Heart right ventricle (tissue), 16 donors: ENCODE results near the gene KLHL13. TPM values are rescaled to one million over a fixed set of nuclear protein-coding genes. Genes with fewer than 3 reads are reported as not detected.

ENCODE experiments used
- ATAC-seq, 8 donors: fragments of 200-7000 bp; cut with Tn5 transposase; one replicate each; pipeline ENCODE4 v1.9.1; 2020; ENCODE audit warnings: mild to moderate bottlenecking in 8 of 8, moderate library complexity in 8 of 8, moderate number of reproducible peaks in 1 of 8
- DNase-seq, 2 donors: peaks; one replicate each; pipeline ENCODE4 v3.0.0-alpha.2; 2020
- H3K27ac ChIP-seq, 10 donors: fragments of 200-600 bp; sonication (generic) in 2 of 10; one replicate each; pipeline versions ENCODE4 v1.5.0 to v1.8.0; 2020 to 2022; ENCODE audit warnings: mild to moderate bottlenecking in 3 of 10
- H3K27me3 ChIP-seq, 7 donors: fragments of 200-600 bp; one replicate each; pipeline ENCODE4 v1.8.0; 2021 to 2022; ENCODE audit warnings: mild to moderate bottlenecking in 2 of 7
- H3K36me3 ChIP-seq, 9 donors: fragments of 200-600 bp; sonication (generic) in 1 of 9; one replicate each; pipeline versions ENCODE4 v1.5.0 to v1.8.0; 2020 to 2022; ENCODE audit warnings: mild to moderate bottlenecking in 2 of 9
- H3K4me1 ChIP-seq, 9 donors: fragments of 200-600 bp; sonication (generic) in 1 of 9; one replicate each; pipeline versions ENCODE4 v1.5.0 to v1.8.0; 2020 to 2022; ENCODE audit warnings: mild to moderate bottlenecking in 4 of 9
- H3K4me3 ChIP-seq, 10 donors: fragments of 200-600 bp; sonication (generic) in 2 of 10; one replicate each; pipeline versions ENCODE4 v1.5.0 to v1.8.0; 2020 to 2022; ENCODE audit warnings: mild to moderate bottlenecking in 7 of 10, moderate library complexity in 2 of 10
- H3K9me3 ChIP-seq, 11 donors: fragments of 200-600 bp in 10 of 11; sonication (generic) in 2 of 11; one replicate each; pipeline versions ENCODE4 v1.5.0 to v1.8.0; 2013 to 2022; ENCODE audit warnings: mild to moderate bottlenecking in 2 of 11, control low read depth in 1 of 11, moderate library complexity in 1 of 11
- WGBS, 2 donors: extraction: QIAGEN DNeasy Blood & Tissue Kit; methylation state at CpG; one replicate each; pipeline ENCODE4 v1.1.7; 2013; ENCODE audit warnings: inconsistent platforms in 1 of 2; 5-methylcytosine and 5-hydroxymethylcytosine counted together
- intact Hi-C, 10 donors: fragments of 100-400 bp; cut with DNase I; formaldehyde crosslinking; loops; one replicate each; pipeline versions ENCODE4 v1.11.1 to v1.14.2; 2022
- polyA plus RNA-seq, 2 donors: library from polyadenylated mRNA; stranded (reverse); fragments of 200-250 nt; gene quantifications; one replicate each; pipeline ENCODE4 v1.2.3, GENCODE V29; 2013
- total RNA-seq, 10 donors: library from RNA; stranded (reverse); fragmentation: NEBNext Ultra II Directional in 3 of 10; extraction: Animal tissue kit (Norgen Biotek cat#: 25700) in 3 of 10; gene quantifications; one replicate each; pipeline versions ENCODE4 v1.2.1 to v1.2.4, GENCODE V29; 2021 to 2023
- TF ChIP-seq, protein P1 (sequence below), 9 donors: fragments of 200-600 bp; sonication (generic) in 2 of 9; IDR thresholded peaks; one replicate each; pipeline versions ENCODE4 v1.5.0 to v1.8.0; 2021 to 2022; ENCODE audit warnings: antibody characterized with exemption in 9 of 9, mild to moderate bottlenecking in 5 of 9, moderate library complexity in 1 of 9
- donor health status: Arrhythmogenic right ventricular cardiomyopathy.
- donor health status: ischemic (EF 13 %, LVEDD 7.1; RV severe dilation, severe dysfunction).
- donor health status: healthy with polysubstance abuse.
- donor health status: DM: no; HTN: yes; CAD: no.
- donor health status: DM: no; HTN: no; CAD: no.
- donor health status: ischemic (EF 25% LVEDD 6.9; RV normal size, moderate dysfunction).
- donor health status: ischemic (EF 25% LVEDD 5.7; RV mildly dilated, moderate dysfunction).
- donor health status: healthy.
- donor health status: DM: yes; HTN: yes; CAD: no.
- donor health status: Ischemic cardiomyopathy.
- donor health status: ischemic (EF 35%, LVEDD 5.7; RV mildly dilated, moderate dysfunction).
- donor health status: nonischemic (EF 11% LVEDD 7.7; RV severe dilation, severe dysfunction).
- donor health status: DM: yes; HTN: yes; CAD: no.
- donor health status: PGD.
- donor health status: ischemic (EF 29% LVEDD 5.4; RV normal size, mild dysfunction).
- donor health status: nonischemic (EF 23%, LVEDD 6.1; RV moderate dilation, normal function).

Gene KLHL13
- total and polyA plus RNA-seq, 12 donors, result 2.0 to 18.9 (median 10.1) TPM

GRCh38 chrX:117996408-117996807, 120.2 kb downstream of the KLHL13 start:
- intact Hi-C loops, result loop anchor here in 6 of 10 donors (5.0 to 10.0 kb wide), 2 partner anchors 228 to 231 kb away; no protein-coding TSS in a partner anchor
- H3K27ac ChIP-seq, result no peak overlapping the region
- no peaks in the 10 kb centered on the region for H3K36me3 ChIP-seq
- TF ChIP-seq, protein P1, sequence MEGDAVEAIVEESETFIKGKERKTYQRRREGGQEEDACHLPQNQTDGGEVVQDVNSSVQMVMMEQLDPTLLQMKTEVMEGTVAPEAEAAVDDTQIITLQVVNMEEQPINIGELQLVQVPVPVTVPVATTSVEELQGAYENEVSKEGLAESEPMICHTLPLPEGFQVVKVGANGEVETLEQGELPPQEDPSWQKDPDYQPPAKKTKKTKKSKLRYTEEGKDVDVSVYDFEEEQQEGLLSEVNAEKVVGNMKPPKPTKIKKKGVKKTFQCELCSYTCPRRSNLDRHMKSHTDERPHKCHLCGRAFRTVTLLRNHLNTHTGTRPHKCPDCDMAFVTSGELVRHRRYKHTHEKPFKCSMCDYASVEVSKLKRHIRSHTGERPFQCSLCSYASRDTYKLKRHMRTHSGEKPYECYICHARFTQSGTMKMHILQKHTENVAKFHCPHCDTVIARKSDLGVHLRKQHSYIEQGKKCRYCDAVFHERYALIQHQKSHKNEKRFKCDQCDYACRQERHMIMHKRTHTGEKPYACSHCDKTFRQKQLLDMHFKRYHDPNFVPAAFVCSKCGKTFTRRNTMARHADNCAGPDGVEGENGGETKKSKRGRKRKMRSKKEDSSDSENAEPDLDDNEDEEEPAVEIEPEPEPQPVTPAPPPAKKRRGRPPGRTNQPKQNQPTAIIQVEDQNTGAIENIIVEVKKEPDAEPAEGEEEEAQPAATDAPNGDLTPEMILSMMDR (IDR thresholded peaks at IDR 0.05), result no peak
- no peaks in the 10 kb centered on the region for H3K27me3 ChIP-seq
- DNase-seq (no peak), ATAC-seq (no peak)
- no peak overlapping the region for H3K4me3 ChIP-seq
- H3K9me3 ChIP-seq, result no peaks in the 10 kb centered on the region
- peaks cover 0 to 3% (median 0%) of the 10 kb centered on the region in 9 donors for H3K4me1 ChIP-seq
- WGBS, 2 donors, result 78 to 82% methylated on average over 4 of the region's 4 CpGs

- DNase-seq, result no peak
- no peaks in the 10 kb centered on the region for H3K27me3 ChIP-seq
- intact Hi-C loops, result loop anchor here in 6 of 10 donors (5.0 to 10.0 kb wide), 2 partner anchors 229 to 232 kb away; no protein-coding TSS in a partner anchor
- H3K4me1 ChIP-seq, result peaks cover 0 to 3% (median 0%) of the 10 kb centered on the region in 9 donors
- ATAC-seq, result no peak
- H3K27ac ChIP-seq, result no peak overlapping the region
- H3K36me3 ChIP-seq, result no peaks in the 10 kb centered on the region
- TF ChIP-seq, protein P1 (IDR thresholded peaks at IDR 0.05), result no peak
- no peaks in the 10 kb centered on the region for H3K9me3 ChIP-seq
- 94 to 100% methylated on average over 1 of the region's 1 CpG for WGBS, 2 donors
- no peak overlapping the region for H3K4me3 ChIP-seq
Measured at GRCh38 chrX:117995378-117995777, 121.2 kb downstream of the KLHL13 start.

GRCh38 chrX:117992192-117992723, 124.4 kb downstream of the KLHL13 start:
- Histone ChIP-seq H3K4me3 (no peak overlapping the region), H3K27ac (peak overlapping the region in 5 of 10 donors; percentile 47 to 67 (median 66)), H3K4me1 (peaks cover 0 to 3% (median 0%) of the 10 kb centered on the region in 9 donors), H3K9me3 (no peaks in the 10 kb centered on the region), H3K27me3 (no peaks in the 10 kb centered on the region), H3K36me3 (no peaks in the 10 kb centered on the region)
- TF ChIP-seq, protein P1 (IDR thresholded peaks at IDR 0.05), result no peak
- no peak for DNase-seq
- peak in 2 of 8 donors; percentile 9 to 24 for ATAC-seq
- intact Hi-C loops, result loop anchor here in 5 of 10 donors (10.0 kb wide), 1 partner anchor 233 kb away; no protein-coding TSS in a partner anchor
- WGBS, 2 donors, result 67 to 84% methylated on average over 1 of the region's 1 CpG

DNA sequence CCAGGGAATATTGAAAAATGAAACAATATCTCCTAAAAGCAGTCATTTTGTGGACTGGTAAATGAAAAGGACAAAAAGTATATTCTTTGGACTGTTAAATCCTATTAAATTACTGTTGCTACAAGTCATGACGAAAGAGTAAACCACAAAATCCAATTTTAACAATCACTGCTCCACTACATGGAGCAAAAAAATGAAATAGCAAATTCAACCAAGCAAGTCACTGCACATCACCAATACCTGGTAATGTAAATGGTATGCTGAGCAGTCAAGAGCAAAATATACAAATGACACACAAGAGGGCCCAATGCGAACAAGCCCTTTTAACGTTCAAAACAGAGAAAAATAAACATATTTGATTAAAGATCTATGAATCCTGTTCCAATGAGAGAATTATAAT, 126.2 kb downstream of the KLHL13 start:
- Histone ChIP-seq H3K4me3 (no peak overlapping the region), H3K27me3 (peaks cover 0 to 4% (median 0%) of the 10 kb centered on the region in 7 donors), H3K4me1 (peaks cover 0 to 3% (median 0%) of the 10 kb centered on the region in 9 donors), H3K36me3 (no peaks in the 10 kb centered on the region), H3K27ac (no peak overlapping the region), H3K9me3 (no peaks in the 10 kb centered on the region)
- TF ChIP-seq, protein P1 (IDR thresholded peaks at IDR 0.05), result no peak
- 89 to 91% methylated on average over 3 of the region's 3 CpGs for WGBS, 2 donors
- no peak for ATAC-seq
- intact Hi-C loops, result loop anchor here in 5 of 10 donors (10.0 kb wide), 1 partner anchor 234 kb away; no protein-coding TSS in a partner anchor
- no peak for DNase-seq
